Measurements from ENCODE around the gene ZNF512. TPM values are rescaled to one million over a fixed set of nuclear protein-coding genes. Genes with fewer than 3 reads are reported as not detected.
A peak's percentile ranks its signal among the peaks of the same experiment; 100 is the strongest.
"Not testable (repeated sequence)": the region's sequence is repeated elsewhere in the genome, so short reads cannot be mapped to it uniquely, and the experiment has no call there.

The ZNF512 gene
- total RNA-seq, 1 donor = 32.2 TPM

GRCh38 chr2:27551514-27551913, 31.3 kb upstream of the ZNF512 start:
- TF ChIP-seq CTCF (IDR thresholded peaks at IDR 0.05; ENCODE audit: insufficient read depth, low read length) = no peak
- no peak for DNase-seq (ENCODE audit: low read depth)
- no peak overlapping the region for H3K4me3 ChIP-seq (ENCODE audit: low read depth, low read length)

- TF ChIP-seq CTCF (IDR thresholded peaks at IDR 0.05; ENCODE audit: insufficient read depth, low read length) = no peak
- H3K4me3 ChIP-seq (ENCODE audit: low read depth, low read length) = no peak overlapping the region
- no peak for DNase-seq (ENCODE audit: low read depth)
These were observed 29.9 kb upstream of the ZNF512 start for GRCh38 chr2:27552941-27553340.

GRCh38 chr2:27554451-27554850, 28.4 kb upstream of the ZNF512 start:
- not testable (repeated sequence) for H3K4me3 ChIP-seq (ENCODE audit: low read depth, low read length); DNase-seq (ENCODE audit: low read depth)

- no peak for DNase-seq (ENCODE audit: low read depth)
- H3K4me3 ChIP-seq (ENCODE audit: low read depth, low read length) = no peak overlapping the region
- no peak for TF ChIP-seq CTCF (IDR thresholded peaks at IDR 0.05; ENCODE audit: insufficient read depth, low read length)
These were observed 23.6 kb upstream of the ZNF512 start for GRCh38 chr2:27559228-27559627.

GRCh38 chr2:27561060-27561459, 21.8 kb upstream of the ZNF512 start:
- H3K4me3 ChIP-seq (ENCODE audit: low read depth, low read length) = no peak overlapping the region
- no peak for TF ChIP-seq CTCF (IDR thresholded peaks at IDR 0.05; ENCODE audit: insufficient read depth, low read length)
- DNase-seq (ENCODE audit: low read depth) = no peak

GRCh38 chr2:27566628-27567027, 16.2 kb upstream of the ZNF512 start:
- H3K4me3 ChIP-seq (ENCODE audit: low read depth, low read length) = no peak overlapping the region
- TF ChIP-seq CTCF (IDR thresholded peaks at IDR 0.05; ENCODE audit: insufficient read depth, low read length) = no peak
- peak; percentile 47 for DNase-seq (ENCODE audit: low read depth)

- H3K4me3 ChIP-seq (ENCODE audit: low read depth, low read length) = no peak overlapping the region
- no peak for DNase-seq (ENCODE audit: low read depth)
- no peak for TF ChIP-seq CTCF (IDR thresholded peaks at IDR 0.05; ENCODE audit: insufficient read depth, low read length)
These were observed 13.4 kb upstream of the ZNF512 start for GRCh38 chr2:27569398-27569797.

Measured in fibroblast of the aortic adventitia (primary cell).